GM12865 (cell line): Measurements from ENCODE around the gene ORM1.

ENCODE experiments used
- DNase-seq: peaks from one replicate; pipeline ENCODE4 v3.0.0; 2010; ENCODE audit warnings: low read depth
- H3K4me3 ChIP-seq: 2 replicates; pipeline ENCODE4 v1.5.1; 2011; ENCODE audit warnings: mild to moderate bottlenecking, low read depth, low read length, control low read depth
- CTCF ChIP-seq: IDR thresholded peaks from 2 replicates; pipeline ENCODE4 v1.5.1; 2011; ENCODE audit warnings: low read length, control low read depth, low read depth, inconsistent platforms; ENCODE audit not compliant: insufficient read depth; ENCODE audit errors: missing control alignments

ORM1 gene

GRCh38 chr9:114314256-114314867 lies 8.5 kb upstream of the ORM1 start:
- H3K4me3 ChIP-seq = no peak overlapping the region
- TF ChIP-seq CTCF = no peak
- no peak for DNase-seq

DNA sequence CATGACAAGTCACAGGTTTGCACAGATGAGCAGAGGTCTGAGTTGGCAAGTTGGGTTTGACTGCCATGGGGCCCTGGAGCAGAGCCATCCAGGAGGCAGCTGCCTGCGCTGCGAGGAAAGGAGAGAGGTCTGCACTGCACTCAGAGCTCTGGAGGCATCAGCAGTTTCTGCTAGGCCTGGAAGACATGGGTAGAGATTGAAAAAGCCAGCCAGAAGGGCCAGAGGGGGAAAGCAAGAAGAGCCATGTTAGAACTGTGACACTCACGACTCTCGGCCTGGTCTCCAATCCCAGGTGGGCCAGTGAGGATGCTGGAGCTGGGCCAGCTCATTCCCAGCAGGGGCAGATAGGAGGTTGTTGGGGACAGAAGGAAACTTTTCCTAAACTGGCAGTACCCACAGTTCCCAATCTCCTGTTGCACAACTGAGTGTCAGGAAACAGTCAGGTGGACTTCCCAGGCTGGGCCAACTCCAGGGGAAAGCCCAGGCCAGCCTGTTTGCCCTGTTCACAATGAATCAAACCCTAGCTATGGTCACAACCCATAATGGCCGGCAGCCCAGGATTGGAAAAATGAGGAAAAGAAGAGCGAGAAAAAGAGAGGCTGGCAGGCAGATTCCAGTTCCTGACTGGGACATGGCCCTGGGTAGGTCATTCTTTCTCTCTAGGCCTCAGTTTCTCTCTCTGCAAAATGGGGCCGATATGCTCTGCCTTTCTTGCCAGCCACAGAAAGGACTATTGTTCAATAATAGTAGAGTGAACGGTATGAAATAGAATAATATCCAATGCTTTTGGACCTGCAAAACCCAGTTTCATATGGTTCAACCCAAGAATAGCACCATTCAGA lies 7.8 kb upstream of the ORM1 start:
- TF ChIP-seq CTCF = no peak
- no peak for DNase-seq
- H3K4me3 ChIP-seq = no peak overlapping the region

- DNase-seq = no peak
- H3K4me3 ChIP-seq = no peak overlapping the region
- TF ChIP-seq CTCF = no peak
Observed at GRCh38 chr9:114315723-114316363, 7.1 kb upstream of the ORM1 start.

GRCh38 chr9:114316605-114317230 lies 6.2 kb upstream of the ORM1 start:
- DNase-seq = no peak
- no peak overlapping the region for H3K4me3 ChIP-seq
- TF ChIP-seq CTCF = no peak

- no peak for TF ChIP-seq CTCF
- H3K4me3 ChIP-seq = no peak overlapping the region
- DNase-seq = no peak
Observed at GRCh38 chr9:114317665-114318357, 5.1 kb upstream of the ORM1 start.

GRCh38 chr9:114318416-114318815 lies 4.5 kb upstream of the ORM1 start:
- no peak for TF ChIP-seq CTCF
- no peak for DNase-seq
- H3K4me3 ChIP-seq = no peak overlapping the region
